ENCODE results near the gene ELP1. TPM values are rescaled to one million over a fixed set of nuclear protein-coding genes. Genes with fewer than 3 reads are reported as not detected.
"Not testable (repeated sequence)": the region's sequence is repeated elsewhere in the genome, so short reads cannot be mapped to it uniquely, and the experiment has no call there.

The ELP1 gene
- total RNA-seq, 5 donors from 2014 or later (not counting 1 experiment from before 2014, with no cell fraction given), result 23.1 to 34.5 (median 25.0) TPM

GRCh38 chr9:108934323-108934893, 484 bp upstream of the ELP1 start, which contains the start of gene ABITRAM:
ABITRAM (plus strand) TSS chr9:108934400; CDS start chr9:108934487, 87 bp downstream.
- Mint-ChIP-seq H3K27ac (peak within 1 kb of the TSS; percentile 95 to 96), H3K27me3 (no peaks in the 10 kb centered on the region), H3K36me3 (peaks cover 12% of the 10 kb centered on the region), H3K9me3 (no peaks in the 10 kb centered on the region), H3K4me3 (peak within 1 kb of the TSS; percentile 97 to 99 (median 98)), H3K4me1 (peaks cover 40 to 48% (median 44%) of the 10 kb centered on the region in 3 donors)
- peak within 1 kb of the TSS; percentile 97 to 98 for H3K4me3 ChIP-seq (ENCODE audit: control insufficient read depth in 1 of 2, extremely low read depth in 1 of 2, low read length in 1 of 2)
- peak within 1 kb of the TSS; percentile 87 for H3K27ac ChIP-seq (ENCODE audit: low read length)
- DNase-seq (peak in 31 of 35 experiments; percentile 60 to 93 (median 72)), ATAC-seq (replicated peaks in 1 of 4) (peak; percentile 85 to 90 (median 88))
- CTCF ChIA-PET, result interaction anchor here in 1 of 2 donors (0.6 to 0.7 kb wide), 2 partner anchors 16 to 35 kb away, joined by 3 read pairs; no protein-coding TSS in a partner anchor
- peaks cover 0 to 5% of the 10 kb centered on the region in 2 donors for H3K36me3 ChIP-seq (ENCODE audit: control insufficient read depth in 2 of 2, extremely low read depth in 1 of 2, insufficient read depth in 1 of 2, low read length in 1 of 2)
- H3K9me3 ChIP-seq, result no peaks in the 10 kb centered on the region
- peaks cover 10 to 26% of the 10 kb centered on the region in 2 experiments for H3K4me1 ChIP-seq (ENCODE audit: control insufficient read depth in 1 of 2, extremely low read depth in 1 of 2, insufficient read depth in 2 of 2, low read length in 2 of 2)
- whole genome bisulfite sequencing (ENCODE audit: insufficient coverage), result under 1% methylated on average over 45 of the region's 47 CpGs
- H3K27me3 ChIP-seq (replicated peaks in 1 of 2; ENCODE audit: control insufficient read depth in 2 of 2, extremely low read depth in 1 of 2, insufficient read depth in 2 of 2, low read length in 1 of 2), result no peaks in the 10 kb centered on the region
- POLR2A ChIA-PET, result interaction anchor here (0.5 to 0.6 kb wide), 2 partner anchors 11 to 108 kb away, joined by 3 read pairs; no protein-coding TSS in a partner anchor

DNA sequence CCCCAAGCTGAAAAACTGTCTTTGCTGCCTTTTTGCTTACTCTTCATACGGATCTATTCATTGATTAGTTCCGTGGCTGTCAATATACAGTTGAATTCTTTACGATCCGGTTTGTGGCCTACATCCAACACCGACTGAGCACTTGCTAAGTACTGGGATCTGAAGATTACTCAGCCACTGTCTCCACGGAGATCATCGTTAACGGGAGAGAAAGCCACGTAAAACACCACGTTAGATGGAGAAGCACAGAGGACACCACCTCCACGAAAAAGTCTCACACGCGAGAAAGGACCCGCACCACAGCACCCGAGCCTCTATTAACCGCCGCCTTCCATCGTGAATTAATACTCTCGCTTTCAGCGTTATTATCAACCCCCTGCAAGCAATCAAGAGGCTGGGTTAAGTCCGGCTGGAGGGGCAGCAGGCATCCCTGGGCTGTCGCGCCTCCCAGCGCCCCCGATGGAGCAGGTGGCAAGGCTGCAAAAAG, 650 bp downstream of the ELP1 start:
- peak overlapping the region; percentile 97 to 99 (median 98) for H3K4me3 Mint-ChIP-seq
- peak overlapping the region; percentile 95 to 96 for H3K27ac Mint-ChIP-seq
- H3K27me3 Mint-ChIP-seq, result no peaks in the 10 kb centered on the region
- Histone ChIP-seq H3K4me3 (ENCODE audit: control insufficient read depth in 1 of 2, extremely low read depth in 1 of 2, low read length in 1 of 2) (peak overlapping the region; percentile 80 to 98), H3K27me3 (replicated peaks in 1 of 2; ENCODE audit: control insufficient read depth in 2 of 2, extremely low read depth in 1 of 2, insufficient read depth in 2 of 2, low read length in 1 of 2) (no peaks in the 10 kb centered on the region), H3K27ac (ENCODE audit: low read length) (peak overlapping the region; percentile 87), H3K4me1 (ENCODE audit: control insufficient read depth in 1 of 2, extremely low read depth in 1 of 2, insufficient read depth in 2 of 2, low read length in 2 of 2) (peaks cover 10 to 26% of the 10 kb centered on the region in 2 experiments), H3K36me3 (ENCODE audit: control insufficient read depth in 2 of 2, extremely low read depth in 1 of 2, insufficient read depth in 1 of 2, low read length in 1 of 2) (peaks cover 0 to 14% of the 10 kb centered on the region in 2 donors), H3K9me3 (no peaks in the 10 kb centered on the region)
- POLR2A ChIA-PET, result no interaction called here
- ATAC-seq (replicated peaks in 1 of 4), result no peak
- H3K4me1 Mint-ChIP-seq, result peaks cover 40 to 49% (median 44%) of the 10 kb centered on the region in 3 donors
- H3K9me3 Mint-ChIP-seq, result no peaks in the 10 kb centered on the region
- peaks cover 19% of the 10 kb centered on the region for H3K36me3 Mint-ChIP-seq
- CTCF ChIA-PET, result no interaction called here
- WGBS (ENCODE audit: insufficient coverage), result 1% methylated on average over 25 of the region's 25 CpGs
- peak in 3 of 35 experiments; percentile 3 to 22 (median 6) for DNase-seq

GRCh38 chr9:108928386-108928785, 5.5 kb downstream of the ELP1 start:
- CTCF ChIA-PET, result no interaction called here

GRCh38 chr9:108924466-108924865, 9.5 kb downstream of the ELP1 start:
- H3K27ac Mint-ChIP-seq, result no peak overlapping the region
- POLR2A ChIA-PET, result no interaction called here

More at GRCh38 chr9:108928386-108928785, 5.5 kb downstream of the ELP1 start:
- WGBS (ENCODE audit: insufficient coverage), result 95% methylated on average over 2 of the region's 2 CpGs
- no peak overlapping the region for H3K27ac Mint-ChIP-seq
- H3K4me3 ChIP-seq (ENCODE audit: control insufficient read depth in 1 of 2, extremely low read depth in 1 of 2, low read length in 1 of 2), result no peak overlapping the region
- H3K9me3 Mint-ChIP-seq, result no peaks in the 10 kb centered on the region
- no peaks in the 10 kb centered on the region for H3K9me3 ChIP-seq
- ATAC-seq (replicated peaks in 1 of 4), result no peak
- POLR2A ChIA-PET, result interaction anchor here in 1 of 2 donors (0.6 kb wide), 1 partner anchor 9 kb away, joined by 3 read pairs; no protein-coding TSS in a partner anchor
- peaks cover 9 to 61% of the 10 kb centered on the region in 2 donors for H3K36me3 ChIP-seq (ENCODE audit: control insufficient read depth in 2 of 2, extremely low read depth in 1 of 2, insufficient read depth in 1 of 2, low read length in 1 of 2)
- H3K4me1 Mint-ChIP-seq, result peaks cover 29 to 33% (median 30%) of the 10 kb centered on the region in 3 donors
- no peaks in the 10 kb centered on the region for H3K27me3 ChIP-seq (replicated peaks in 1 of 2; ENCODE audit: control insufficient read depth in 2 of 2, extremely low read depth in 1 of 2, insufficient read depth in 2 of 2, low read length in 1 of 2)
- no peaks in the 10 kb centered on the region for H3K27me3 Mint-ChIP-seq
- peaks cover 7 to 13% of the 10 kb centered on the region in 2 experiments for H3K4me1 ChIP-seq (ENCODE audit: control insufficient read depth in 1 of 2, extremely low read depth in 1 of 2, insufficient read depth in 2 of 2, low read length in 2 of 2)
- H3K36me3 Mint-ChIP-seq, result peaks cover 59% of the 10 kb centered on the region
- DNase-seq, result no peak
- H3K27ac ChIP-seq (ENCODE audit: low read length), result no peak overlapping the region
- no peak overlapping the region for H3K4me3 Mint-ChIP-seq

GRCh38 chr9:108921200-108921599, 12.7 kb downstream of the ELP1 start:
- Mint-ChIP-seq H3K27me3 (no peaks in the 10 kb centered on the region), H3K27ac (no peak overlapping the region), H3K36me3 (peaks cover 70% of the 10 kb centered on the region), H3K4me1 (peaks cover 1 to 6% (median 2%) of the 10 kb centered on the region in 3 donors), H3K4me3 (no peak overlapping the region), H3K9me3 (no peaks in the 10 kb centered on the region)
- H3K27ac ChIP-seq (ENCODE audit: low read length), result no peak overlapping the region
- H3K36me3 ChIP-seq (ENCODE audit: control insufficient read depth in 2 of 2, extremely low read depth in 1 of 2, insufficient read depth in 1 of 2, low read length in 1 of 2), result peaks cover 18 to 75% of the 10 kb centered on the region in 2 donors
- no peak for ATAC-seq (replicated peaks in 1 of 4)
- H3K4me1 ChIP-seq (ENCODE audit: control insufficient read depth in 1 of 2, extremely low read depth in 1 of 2, insufficient read depth in 2 of 2, low read length in 2 of 2), result no peaks in the 10 kb centered on the region
- H3K4me3 ChIP-seq (ENCODE audit: control insufficient read depth in 1 of 2, extremely low read depth in 1 of 2, low read length in 1 of 2), result no peak overlapping the region
- H3K27me3 ChIP-seq (replicated peaks in 1 of 2; ENCODE audit: control insufficient read depth in 2 of 2, extremely low read depth in 1 of 2, insufficient read depth in 2 of 2, low read length in 1 of 2), result no peaks in the 10 kb centered on the region
- no CpG with 5 or more reads among the region's 1 CpG for WGBS (ENCODE audit: insufficient coverage)
- ChIA-PET POLR2A (interaction anchor here in 1 of 2 donors (0.5 to 0.7 kb wide), 2 partner anchors 167 to 963 kb away, joined by 3 to 5 read pairs; no protein-coding TSS in a partner anchor), CTCF (no interaction called here)
- DNase-seq, result no peak
- H3K9me3 ChIP-seq, result no peaks in the 10 kb centered on the region

More at GRCh38 chr9:108924466-108924865, 9.5 kb downstream of the ELP1 start:
- H3K9me3 Mint-ChIP-seq, result no peaks in the 10 kb centered on the region
- Histone ChIP-seq H3K9me3 (no peaks in the 10 kb centered on the region), H3K36me3 (ENCODE audit: control insufficient read depth in 2 of 2, extremely low read depth in 1 of 2, insufficient read depth in 1 of 2, low read length in 1 of 2) (peaks cover 13 to 88% of the 10 kb centered on the region in 2 donors), H3K27me3 (replicated peaks in 1 of 2; ENCODE audit: control insufficient read depth in 2 of 2, extremely low read depth in 1 of 2, insufficient read depth in 2 of 2, low read length in 1 of 2) (no peaks in the 10 kb centered on the region), H3K4me3 (ENCODE audit: control insufficient read depth in 1 of 2, extremely low read depth in 1 of 2, low read length in 1 of 2) (no peak overlapping the region), H3K27ac (ENCODE audit: low read length) (no peak overlapping the region), H3K4me1 (ENCODE audit: control insufficient read depth in 1 of 2, extremely low read depth in 1 of 2, insufficient read depth in 2 of 2, low read length in 2 of 2) (no peaks in the 10 kb centered on the region)
- no peak for DNase-seq
- H3K4me1 Mint-ChIP-seq, result peaks cover 1 to 6% (median 3%) of the 10 kb centered on the region in 3 donors
- H3K27me3 Mint-ChIP-seq, result no peaks in the 10 kb centered on the region
- ATAC-seq (replicated peaks in 1 of 4), result no peak
- CTCF ChIA-PET, result no interaction called here
- H3K4me3 Mint-ChIP-seq, result no peak overlapping the region
- H3K36me3 Mint-ChIP-seq, result peaks cover 76% of the 10 kb centered on the region

DNA sequence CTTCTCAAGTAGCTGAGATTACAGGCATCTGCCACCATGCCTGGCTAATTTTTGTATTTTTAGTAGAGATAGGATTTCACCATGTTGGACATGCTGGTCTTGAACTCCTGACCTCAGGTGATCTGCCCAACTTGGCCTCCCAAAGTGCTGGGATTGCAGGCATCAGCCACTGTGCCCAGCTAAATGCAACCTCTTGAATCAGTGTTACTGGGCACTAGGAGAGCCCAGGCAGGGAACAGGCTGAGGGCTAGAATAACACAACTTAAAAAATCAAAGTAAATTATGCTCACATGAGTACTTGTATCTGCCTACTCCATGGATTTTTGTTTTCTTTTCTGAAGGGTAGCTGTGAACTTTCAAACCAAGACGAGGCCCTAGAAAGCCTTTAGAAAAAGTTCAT, 13.5 kb downstream of the ELP1 start:
- not testable (repeated sequence) for DNase-seq; H3K4me1 ChIP-seq (ENCODE audit: control insufficient read depth in 1 of 2, extremely low read depth in 1 of 2, insufficient read depth in 2 of 2, low read length in 2 of 2); H3K9me3 ChIP-seq; H3K9me3 Mint-ChIP-seq; H3K27ac ChIP-seq (ENCODE audit: low read length); H3K4me3 ChIP-seq (ENCODE audit: control insufficient read depth in 1 of 2, extremely low read depth in 1 of 2, low read length in 1 of 2); H3K27me3 ChIP-seq (replicated peaks in 1 of 2; ENCODE audit: control insufficient read depth in 2 of 2, extremely low read depth in 1 of 2, insufficient read depth in 2 of 2, low read length in 1 of 2); H3K4me3 Mint-ChIP-seq; ATAC-seq (replicated peaks in 1 of 4); H3K27ac Mint-ChIP-seq; H3K4me1 Mint-ChIP-seq; H3K27me3 Mint-ChIP-seq
- H3K36me3 ChIP-seq (ENCODE audit: control insufficient read depth in 2 of 2, extremely low read depth in 1 of 2, insufficient read depth in 1 of 2, low read length in 1 of 2), result peaks cover 13 to 74% of the 10 kb centered on the region in 2 donors
- ChIA-PET CTCF (interaction anchor here in 1 of 2 donors (1.7 kb wide), 1 partner anchor 33 kb away, joined by 9 read pairs; no protein-coding TSS in a partner anchor), POLR2A (interaction anchor here in 1 of 2 donors (0.5 kb wide), 1 partner anchor 964 kb away, joined by 3 read pairs; no protein-coding TSS in a partner anchor)
- H3K36me3 Mint-ChIP-seq, result peaks cover 69% of the 10 kb centered on the region
- no CpG with 5 or more reads among the region's 1 CpG for WGBS (ENCODE audit: insufficient coverage)

Data from T-cell (primary cell).